ENCODE measurements around the gene TNPO2.

Gene TNPO2

DNA sequence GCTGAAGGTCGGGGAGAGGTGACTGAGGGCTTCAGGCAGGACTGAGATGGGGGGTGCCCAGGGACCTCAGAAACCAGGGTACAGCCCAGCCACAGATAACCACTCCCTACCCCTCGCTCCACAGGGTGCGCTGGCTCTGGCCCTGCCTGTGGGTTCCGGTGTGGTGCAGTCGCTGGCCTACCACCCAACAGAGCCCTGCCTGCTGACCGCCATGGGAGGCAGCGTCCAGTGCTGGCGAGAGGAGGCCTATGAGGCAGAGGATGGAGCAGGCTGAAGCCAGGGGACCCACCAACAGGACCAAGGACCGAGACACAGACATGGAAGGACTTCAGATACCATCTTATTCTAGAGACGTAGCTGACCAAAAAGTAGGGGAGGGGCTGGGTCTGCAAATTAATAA, 48.3 kb downstream of the TNPO2 start:
- DNase-seq = no peak

DNA sequence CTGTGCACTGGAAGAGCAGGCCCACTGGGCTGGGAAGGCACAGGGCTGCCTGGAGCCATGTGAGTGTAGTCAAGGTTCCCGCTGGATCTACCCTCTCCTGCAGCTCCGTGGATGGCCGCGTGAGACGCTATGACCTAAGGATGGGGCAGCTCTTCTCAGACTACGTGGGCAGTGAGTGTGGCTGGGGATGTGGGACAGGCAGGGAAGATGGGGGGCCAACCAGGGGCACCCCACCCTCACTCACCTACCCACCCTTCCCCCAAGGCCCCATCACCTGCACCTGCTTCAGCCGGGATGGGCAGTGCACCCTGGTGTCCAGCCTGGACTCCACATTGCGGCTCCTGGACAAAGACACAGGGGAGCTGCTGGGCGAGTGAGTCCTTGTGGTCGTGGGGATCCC, 51.0 kb downstream of the TNPO2 start:
- DNase-seq = no peak

DNA sequence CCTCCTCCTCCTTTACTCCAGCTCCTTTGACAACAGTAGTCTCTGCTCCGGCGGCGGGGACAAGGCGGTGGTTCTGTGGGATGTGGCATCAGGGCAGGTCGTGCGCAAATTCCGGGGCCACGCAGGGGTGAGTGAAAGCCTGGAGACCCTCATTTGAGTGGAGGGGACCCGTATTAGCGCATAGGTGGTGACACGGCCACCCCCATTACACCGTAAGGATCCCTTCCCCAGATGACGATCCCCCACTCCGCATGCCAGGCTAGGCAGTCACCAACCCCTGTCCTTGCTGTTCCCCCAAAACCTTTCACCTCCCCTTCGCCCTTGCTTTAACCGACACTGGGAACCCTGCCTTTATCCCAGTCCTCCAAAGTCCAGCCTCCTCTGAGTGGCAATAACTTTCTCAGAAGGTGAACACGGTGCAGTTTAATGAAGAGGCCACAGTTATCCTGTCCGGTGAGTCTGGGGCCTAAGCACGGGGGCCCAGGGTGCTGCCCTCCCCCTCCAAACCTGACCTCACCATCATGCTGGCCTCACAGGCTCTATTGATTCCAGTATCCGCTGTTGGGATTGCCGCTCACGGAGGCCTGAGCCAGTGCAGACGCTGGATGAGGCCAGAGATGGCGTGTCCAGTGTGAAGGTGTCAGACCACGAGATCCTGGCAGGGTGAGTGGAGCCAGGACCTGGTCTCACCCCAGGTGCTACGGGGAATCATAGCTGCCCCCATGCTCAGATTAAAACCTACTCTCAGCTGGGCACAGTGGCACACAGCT, 53.4 kb downstream of the TNPO2 start:
- no peak for DNase-seq

DNA sequence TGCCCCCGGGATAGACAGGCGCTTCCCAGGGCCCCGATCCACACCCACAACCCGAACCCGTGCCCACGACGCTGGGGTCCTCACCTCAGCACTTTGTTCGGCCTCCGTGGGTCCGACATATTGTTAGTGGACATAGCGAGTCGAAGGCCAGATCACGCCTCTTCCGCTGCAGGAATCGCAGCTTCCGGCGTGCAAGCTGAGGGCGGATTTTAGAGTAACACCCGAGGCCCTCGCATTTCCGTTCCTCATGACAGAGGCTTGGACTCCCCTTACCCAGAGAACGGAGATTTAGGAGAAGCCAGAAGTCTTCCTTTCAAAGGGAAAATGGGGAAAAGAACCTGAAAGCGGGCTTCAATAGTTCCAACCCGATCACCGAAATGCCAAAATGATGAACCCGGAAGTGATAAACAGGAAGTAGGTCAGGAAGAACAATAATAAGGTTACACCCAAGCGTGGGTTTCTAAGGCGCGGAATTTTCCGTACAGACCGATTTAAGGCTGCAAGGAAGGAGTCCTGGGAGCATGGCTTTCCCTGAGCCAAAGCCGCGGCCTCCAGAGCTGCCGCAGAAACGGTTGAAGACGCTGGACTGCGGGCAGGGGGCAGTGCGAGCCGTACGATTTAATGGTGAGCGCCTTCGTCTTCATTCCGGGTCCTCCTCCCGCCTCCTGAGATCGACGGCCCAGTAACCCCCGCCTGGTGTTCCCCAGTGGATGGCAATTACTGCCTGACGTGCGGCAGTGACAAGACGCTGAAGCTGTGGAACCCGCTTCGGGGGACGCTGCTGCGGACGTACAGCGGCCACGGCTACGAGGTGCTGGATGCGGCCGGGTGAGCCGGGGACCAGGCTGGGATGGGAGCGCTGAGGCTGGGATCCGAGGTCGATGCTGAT, 54.2 kb downstream of the TNPO2 start:
- peak; percentile 76 for DNase-seq

DNA sequence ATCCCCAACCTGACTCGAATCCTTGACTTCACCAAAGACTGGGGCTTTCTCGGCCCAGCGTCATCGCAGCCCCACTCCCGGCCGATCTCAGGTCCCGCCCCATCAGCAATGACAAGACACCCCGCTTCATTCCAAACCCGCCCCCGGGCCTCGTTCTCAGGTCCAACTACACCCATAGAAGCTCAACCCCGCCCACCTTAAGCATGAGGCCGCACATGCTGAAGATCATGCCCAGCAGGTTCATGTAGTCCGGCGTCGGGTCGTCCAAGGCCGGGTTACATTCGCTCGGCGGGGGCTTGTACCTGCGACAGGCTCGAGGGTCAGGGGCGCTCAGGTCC, 54.8 kb downstream of the TNPO2 start:
- peak; percentile 40 for DNase-seq

DNA sequence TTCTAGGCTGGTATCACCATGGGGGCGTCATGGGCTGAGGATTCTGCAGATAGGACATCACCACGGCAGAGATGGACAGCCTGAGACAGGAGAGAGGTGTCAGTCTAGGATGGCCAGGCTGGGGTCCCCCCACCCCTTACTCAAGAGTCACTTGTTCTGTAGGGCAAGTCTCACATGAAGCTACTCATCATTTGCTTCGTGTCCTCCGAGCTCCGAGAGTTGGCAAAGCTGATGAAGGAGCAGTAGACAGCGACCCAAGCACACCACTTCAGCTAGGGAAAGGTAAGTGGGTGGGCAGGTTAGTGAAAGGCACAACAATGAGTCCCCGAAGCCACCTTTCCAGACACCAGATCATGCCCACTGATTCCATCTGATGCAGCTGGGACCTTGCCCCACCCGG, 55.4 kb downstream of the TNPO2 start:
- no peak for DNase-seq

DNA sequence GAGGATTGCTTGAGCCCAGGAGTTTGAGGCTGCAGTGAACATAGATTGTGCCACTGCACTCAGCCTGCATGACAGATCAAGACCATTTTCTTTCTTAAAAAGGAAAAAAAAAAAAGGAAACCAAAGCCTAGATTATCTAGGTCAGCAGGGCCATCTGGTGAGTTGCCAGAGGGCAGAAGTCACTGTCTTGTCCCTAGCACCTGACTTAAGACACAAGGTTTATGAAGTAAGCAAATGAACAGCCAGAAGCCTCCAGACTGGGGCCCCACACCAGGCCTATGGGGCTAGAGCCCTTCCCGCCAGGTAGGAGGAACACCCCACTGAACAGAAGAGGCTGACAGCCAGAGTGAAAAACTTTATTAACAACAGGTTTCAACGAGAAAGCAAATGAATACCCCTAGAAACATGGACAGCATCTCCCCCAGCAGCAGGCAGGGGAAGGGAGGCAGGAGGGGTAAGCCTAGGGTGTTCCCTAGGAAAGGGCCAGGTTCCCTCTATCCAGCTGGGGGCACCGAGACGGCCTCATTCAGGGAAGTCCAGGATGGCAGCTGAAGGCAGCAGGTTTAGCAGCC, 55.9 kb downstream of the TNPO2 start:
- no peak for DNase-seq

- DNase-seq = peak; percentile 68
Observed at GRCh38 chr19:12666265-12667048, 57.3 kb downstream of the TNPO2 start, which contains the start of the genes MAN2B1 and WDR83. Gene MAN2B1, minus strand, starts transcription at chr19:12666742. Its CDS starts 41 bp downstream, at chr19:12666701. Gene WDR83, plus strand, starts transcription at chr19:12666807. Its CDS starts 2,984 bp downstream, at chr19:12669791.

GRCh38 chr19:12665671-12666264, 58.0 kb downstream of the TNPO2 start:
- DNase-seq = no peak

GRCh38 chr19:12665281-12665573, 58.5 kb downstream of the TNPO2 start:
- no peak for DNase-seq

DNA sequence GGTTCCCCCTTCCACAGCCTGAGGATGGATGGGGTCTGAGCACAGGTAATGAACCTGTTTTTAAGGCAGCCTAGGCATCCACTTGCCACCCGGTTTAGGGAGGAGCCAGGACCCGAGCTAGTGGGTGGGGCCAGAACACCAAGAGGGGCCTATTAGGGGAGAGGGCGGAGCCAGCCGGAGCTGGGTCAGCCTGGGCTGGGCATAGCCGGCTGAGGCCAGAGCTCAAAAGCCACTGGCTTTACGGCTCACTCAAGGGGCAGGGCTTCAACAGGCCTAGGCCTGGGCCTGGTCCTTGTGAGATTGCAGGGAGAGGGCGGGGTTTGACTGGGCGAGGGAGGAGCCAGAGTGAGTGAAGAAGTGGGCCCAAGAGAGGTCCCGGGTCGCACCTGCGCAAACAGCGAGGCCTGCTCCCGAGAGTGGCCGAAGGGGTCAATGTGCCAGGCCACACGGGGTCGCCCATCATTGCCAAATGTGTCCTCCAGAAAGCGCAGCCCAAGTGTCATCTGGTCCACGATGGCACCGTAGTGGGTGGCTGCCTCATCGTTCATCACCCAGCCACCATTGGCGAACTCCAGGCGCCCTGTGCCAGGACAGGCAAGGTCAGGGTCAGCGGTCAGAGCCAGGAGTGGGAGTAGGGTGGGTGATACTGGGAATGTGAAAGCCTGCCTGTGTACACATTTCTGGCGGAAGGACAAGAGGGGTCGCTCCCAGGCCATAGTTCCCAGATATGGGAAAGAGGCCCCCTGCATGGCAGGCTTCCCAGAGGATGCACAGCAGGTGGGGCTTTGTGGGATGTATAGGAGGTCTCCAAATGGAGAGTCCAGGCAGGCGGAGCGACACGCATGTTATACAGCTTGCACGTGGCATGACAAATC, 59.1 kb downstream of the TNPO2 start:
- no peak for DNase-seq

DNA sequence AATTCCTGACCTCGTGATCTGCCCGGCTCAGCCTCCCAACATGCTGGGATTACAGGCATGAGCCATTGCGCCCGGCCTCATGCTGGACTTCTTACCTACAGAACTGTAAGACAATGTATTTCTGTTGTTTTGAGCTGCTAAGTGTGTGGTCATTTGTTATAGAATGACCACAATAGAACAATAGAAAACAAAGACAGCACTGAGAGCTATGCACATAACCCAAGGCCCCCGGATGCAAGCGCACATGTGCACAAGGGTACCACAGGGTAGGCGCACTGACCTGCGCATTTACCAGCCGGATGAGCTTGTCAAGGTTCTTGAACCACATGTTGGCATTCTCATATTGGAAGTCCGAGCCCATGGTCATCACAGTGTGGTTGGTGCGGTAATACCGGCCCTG, 62.8 kb downstream of the TNPO2 start:
- no peak for DNase-seq

- no peak for DNase-seq
Observed at GRCh38 chr19:12657966-12658365, 65.8 kb downstream of the TNPO2 start.

DNA sequence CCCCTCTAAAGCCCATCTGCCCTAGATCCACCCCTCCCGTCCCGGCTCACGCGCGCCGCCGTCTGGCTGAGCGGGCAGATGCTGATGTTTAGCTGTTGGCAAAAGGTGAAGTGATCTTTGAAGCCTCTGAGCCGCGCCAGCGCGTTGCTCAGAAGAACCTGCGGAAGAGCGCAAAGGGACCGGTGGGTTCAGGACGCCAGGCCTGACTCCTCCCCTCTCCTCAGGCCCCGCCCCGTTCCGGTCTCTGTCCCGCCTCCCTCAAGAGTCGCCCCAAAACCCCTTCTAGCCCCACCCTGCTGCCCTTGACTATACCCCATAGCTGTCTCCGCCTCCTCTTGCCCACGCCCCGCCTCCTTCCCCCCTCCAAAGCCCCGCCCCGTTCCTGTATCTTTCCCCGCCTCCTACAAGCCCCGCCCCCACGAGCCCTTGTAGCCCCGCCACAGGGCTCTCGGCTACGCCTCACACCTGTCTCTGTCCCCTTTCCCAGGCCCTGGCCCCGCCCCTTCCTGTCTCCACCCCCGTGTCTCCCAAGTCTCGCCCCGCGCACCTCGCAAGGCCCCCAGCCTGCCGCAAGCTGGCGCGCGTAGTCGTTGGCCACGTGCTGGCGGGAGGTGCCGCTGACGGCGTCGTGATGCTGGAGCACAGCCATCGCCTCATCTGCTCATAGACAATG, 66.7 kb downstream of the TNPO2 start:
- no peak for DNase-seq

GRCh38 chr19:12655546-12655945, 68.2 kb downstream of the TNPO2 start:
- no peak for DNase-seq

GRCh38 chr19:12652219-12652618, 71.5 kb downstream of the TNPO2 start:
- DNase-seq = no peak

GRCh38 chr19:12649941-12650340, 73.8 kb downstream of the TNPO2 start:
- no peak for DNase-seq
